GM12864 (cell line): Measurements from ENCODE around the gene IDH2.
A peak's percentile ranks its signal among the peaks of the same experiment; 100 is the strongest.

Experiments used
- DNase-seq: peaks from one replicate; pipeline ENCODE4 v3.0.0-alpha.2; 2011; ENCODE audit warnings: low read depth
- H3K4me3 ChIP-seq: 2 replicates; pipeline ENCODE4 v1.5.1; 2011; ENCODE audit warnings: mild to moderate bottlenecking, low read depth, low read length, control low read depth
- CTCF ChIP-seq: IDR thresholded peaks from 2 replicates; pipeline ENCODE4 v1.5.1; 2011; ENCODE audit warnings: low read depth, mild to moderate bottlenecking, moderate library complexity, low read length, control low read depth, inconsistent platforms; ENCODE audit errors: missing control alignments

The IDH2 gene

GRCh38 chr15:90099868-90100831 is 2.1 kb downstream of the IDH2 start:
- no peak for DNase-seq
- no peak for TF ChIP-seq CTCF
- H3K4me3 ChIP-seq: peak overlapping the region; percentile 84

DNA sequence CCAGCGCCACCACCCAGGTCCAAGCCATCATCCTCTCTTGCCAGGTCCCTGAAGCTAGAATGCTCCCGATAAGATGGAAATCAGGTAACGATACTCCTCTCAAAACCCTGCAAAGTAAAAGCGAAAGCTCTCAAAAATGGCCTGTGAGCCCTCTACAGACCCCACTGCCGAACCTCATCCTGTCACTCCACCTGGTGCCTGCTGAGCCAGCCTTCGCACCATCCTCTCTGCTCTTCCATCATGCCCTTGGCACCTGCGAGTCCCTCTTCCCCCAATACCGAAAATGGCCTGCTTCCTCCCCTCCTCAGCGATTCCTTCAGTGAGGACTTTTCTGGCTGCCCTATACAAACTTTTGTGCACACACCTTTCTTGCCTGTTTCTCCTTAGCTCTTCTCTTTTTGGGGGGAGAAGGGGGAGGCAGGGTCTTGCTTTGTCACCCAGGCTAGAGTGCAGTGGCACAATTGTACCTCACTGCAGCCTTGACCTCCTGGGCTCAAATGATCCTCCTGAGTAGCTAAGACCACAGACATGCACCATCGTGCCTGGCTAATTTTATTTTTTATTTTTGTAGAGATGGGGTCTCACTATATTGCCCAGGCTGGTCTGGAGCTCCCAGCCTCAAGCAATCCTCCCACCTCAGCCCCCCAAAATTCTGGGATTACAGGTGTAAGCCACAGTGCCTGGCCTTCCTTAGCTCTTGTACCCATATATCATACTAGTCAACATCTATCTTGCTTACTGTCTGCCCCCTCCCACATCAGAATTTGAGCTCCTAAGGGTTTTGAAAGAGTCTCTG is 3.0 kb downstream of the IDH2 start:
- TF ChIP-seq CTCF: no peak
- H3K4me3 ChIP-seq: peak overlapping the region; percentile 84

DNA sequence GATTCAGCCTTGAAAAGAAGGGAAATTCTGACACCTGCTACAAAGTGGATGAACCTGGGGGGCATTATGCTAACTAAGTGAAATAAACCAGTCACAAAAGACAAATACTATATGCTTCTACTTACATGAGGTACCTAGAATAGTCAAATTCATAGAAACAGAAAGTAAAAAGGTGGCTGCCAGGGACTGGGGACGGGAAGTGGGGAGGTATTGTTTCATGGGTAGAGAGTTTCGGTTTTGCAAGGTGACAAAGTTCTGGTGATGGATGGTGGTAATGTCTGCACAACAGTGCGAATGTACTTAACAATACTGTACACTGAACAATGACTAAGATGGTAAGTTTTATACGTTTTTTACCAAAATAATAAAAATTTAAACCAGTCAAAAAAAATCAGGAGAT is 4.8 kb downstream of the IDH2 start:
- H3K4me3 ChIP-seq: peak overlapping the region; percentile 30; the same call in 1 of the 2 replicates
- no peak for TF ChIP-seq CTCF
- DNase-seq: peak; percentile 85

More for the DNA sequence above, 3.0 kb downstream of the IDH2 start:
- no peak for DNase-seq

- DNase-seq: no peak
- TF ChIP-seq CTCF: no peak
- H3K4me3 ChIP-seq: no peak overlapping the region
Observed at GRCh38 chr15:90095521-90095959, 6.7 kb downstream of the IDH2 start.

DNA sequence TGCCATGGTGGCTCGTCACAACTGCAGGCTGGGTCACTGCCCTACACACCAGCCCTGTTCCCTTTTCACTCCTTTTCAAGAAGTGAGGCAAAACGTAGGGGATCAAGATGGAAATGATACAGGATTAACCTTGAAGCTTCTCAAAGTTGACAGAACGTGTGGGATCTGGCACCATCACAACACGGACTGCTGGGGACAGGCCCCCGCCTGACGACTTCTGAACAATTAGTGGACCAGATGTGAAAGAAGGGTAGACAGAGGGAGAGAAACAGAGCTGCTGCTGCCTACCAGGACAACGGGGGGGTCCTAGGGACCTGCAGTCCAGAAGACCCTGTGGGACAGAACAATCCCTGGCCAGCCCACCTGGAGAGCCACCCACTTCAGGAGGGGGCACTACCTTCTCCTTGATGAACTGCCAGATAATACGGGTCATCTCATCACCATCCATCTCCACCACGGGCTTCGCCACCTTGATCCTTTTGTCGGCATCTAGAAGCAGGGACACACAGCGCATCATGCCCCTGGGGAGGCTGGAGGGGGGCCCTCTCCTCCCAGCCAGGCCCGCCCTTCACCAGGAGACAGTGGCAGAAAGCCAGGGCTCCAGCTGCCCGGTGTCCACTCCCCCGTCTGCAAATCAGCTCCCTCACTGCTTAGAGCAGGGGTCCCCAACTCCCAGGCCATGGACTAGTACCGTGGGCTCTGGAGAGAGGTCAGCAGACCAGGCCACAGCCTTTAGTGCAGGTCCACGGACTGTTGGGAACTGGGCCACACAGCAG is 10.9 kb downstream of the IDH2 start:
- no peak for DNase-seq
- H3K4me3 ChIP-seq: no peak overlapping the region
- TF ChIP-seq CTCF: no peak

GRCh38 chr15:90090226-90090848 is 11.9 kb downstream of the IDH2 start:
- no peak for DNase-seq
- no peak for TF ChIP-seq CTCF
- no peak overlapping the region for H3K4me3 ChIP-seq
